Stimulated activated CD8-positive, alpha-beta memory T cell treated with anti-CD3 and anti-CD28 coated beads, Interleukin-15, amount 100 ng/mL, for 1 hour (primary cell): Measurements from ENCODE around the gene ZNF25.
"Not testable (repeated sequence)": the region's sequence is repeated elsewhere in the genome, so short reads cannot be mapped to it uniquely, and the experiment has no call there.

ENCODE experiments used
- DNase-seq: peaks from one replicate; pipeline ENCODE4 v3.0.0-alpha.2; 2020; ENCODE audit warnings: low read depth

Gene ZNF25

GRCh38 chr10:37947526-37947925, 28.9 kb downstream of the ZNF25 start:
- DNase-seq: no peak

- no peak for DNase-seq
Measured at GRCh38 chr10:37937864-37938263, 38.6 kb downstream of the ZNF25 start.

- no peak for DNase-seq
Measured at GRCh38 chr10:37934791-37935190, 41.7 kb downstream of the ZNF25 start.

- no peak for DNase-seq
Measured at GRCh38 chr10:37930423-37930822, 46.0 kb downstream of the ZNF25 start.

GRCh38 chr10:37908165-37908564, 68.3 kb downstream of the ZNF25 start:
- not testable (repeated sequence) for DNase-seq

GRCh38 chr10:37906382-37906781, 70.1 kb downstream of the ZNF25 start:
- no peak for DNase-seq
